ENCODE results near the gene ITPR2.

The ITPR2 gene

DNA sequence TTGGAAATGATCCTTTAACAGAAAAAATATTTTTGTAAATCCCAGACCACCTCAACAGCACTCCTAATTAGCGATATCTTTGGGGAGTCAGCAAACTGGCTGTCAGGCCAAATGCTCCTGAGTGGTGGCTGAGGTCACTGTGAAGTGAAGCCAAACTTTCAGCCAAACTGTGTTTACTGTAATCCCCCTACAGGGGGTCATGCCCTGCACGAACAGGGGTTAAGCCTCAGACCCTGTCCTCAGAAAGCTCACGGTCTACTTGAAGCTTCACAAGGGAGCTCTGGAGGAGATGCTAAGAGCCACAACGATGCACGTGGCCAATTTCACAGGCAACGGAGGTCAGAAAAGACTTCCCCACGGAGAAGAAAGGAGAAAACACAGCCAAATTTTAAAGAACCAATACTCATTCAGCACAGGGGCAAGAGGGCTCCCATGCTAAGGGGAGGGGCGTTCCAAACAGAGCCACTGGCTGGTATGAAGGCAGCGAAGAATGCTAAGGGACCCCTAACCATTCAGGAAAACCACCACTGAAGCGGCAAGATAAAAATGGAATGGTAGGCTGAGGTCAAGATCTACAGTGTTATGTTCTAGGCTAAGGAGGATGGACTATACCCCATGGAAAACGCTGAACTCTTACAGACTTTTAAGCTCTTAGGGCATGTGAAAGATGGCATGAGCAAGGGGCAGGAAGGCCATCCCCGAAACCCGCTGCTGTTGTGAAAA lies 105.4 kb downstream of the ITPR2 start:
- H3K4me3 ChIP-seq (ENCODE audit: low read depth, low read length) = no peak overlapping the region
- TF ChIP-seq, protein P1, sequence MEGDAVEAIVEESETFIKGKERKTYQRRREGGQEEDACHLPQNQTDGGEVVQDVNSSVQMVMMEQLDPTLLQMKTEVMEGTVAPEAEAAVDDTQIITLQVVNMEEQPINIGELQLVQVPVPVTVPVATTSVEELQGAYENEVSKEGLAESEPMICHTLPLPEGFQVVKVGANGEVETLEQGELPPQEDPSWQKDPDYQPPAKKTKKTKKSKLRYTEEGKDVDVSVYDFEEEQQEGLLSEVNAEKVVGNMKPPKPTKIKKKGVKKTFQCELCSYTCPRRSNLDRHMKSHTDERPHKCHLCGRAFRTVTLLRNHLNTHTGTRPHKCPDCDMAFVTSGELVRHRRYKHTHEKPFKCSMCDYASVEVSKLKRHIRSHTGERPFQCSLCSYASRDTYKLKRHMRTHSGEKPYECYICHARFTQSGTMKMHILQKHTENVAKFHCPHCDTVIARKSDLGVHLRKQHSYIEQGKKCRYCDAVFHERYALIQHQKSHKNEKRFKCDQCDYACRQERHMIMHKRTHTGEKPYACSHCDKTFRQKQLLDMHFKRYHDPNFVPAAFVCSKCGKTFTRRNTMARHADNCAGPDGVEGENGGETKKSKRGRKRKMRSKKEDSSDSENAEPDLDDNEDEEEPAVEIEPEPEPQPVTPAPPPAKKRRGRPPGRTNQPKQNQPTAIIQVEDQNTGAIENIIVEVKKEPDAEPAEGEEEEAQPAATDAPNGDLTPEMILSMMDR (IDR thresholded peaks at IDR 0.05; ENCODE audit: borderline replicate concordance, insufficient read depth, low read depth, low read length) = no peak

DNA sequence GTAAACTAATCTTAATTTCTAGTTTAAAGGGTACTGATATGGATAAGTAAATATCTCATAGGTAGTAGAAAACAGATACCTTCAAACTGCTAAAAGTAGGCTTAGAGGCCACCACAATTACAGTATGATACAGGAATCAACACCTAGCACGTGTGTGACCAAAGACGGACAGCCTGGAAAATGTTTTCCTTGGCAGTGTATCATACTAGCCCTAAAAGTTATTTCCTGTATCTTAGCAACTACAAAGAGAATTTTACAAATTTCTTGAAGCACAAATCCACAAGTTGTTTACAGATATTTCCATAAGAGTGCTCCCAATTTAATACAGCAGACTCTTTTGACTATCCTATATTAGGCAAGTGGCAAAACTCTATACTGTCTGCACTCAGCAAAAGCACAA lies 106.0 kb downstream of the ITPR2 start:
- H3K4me3 ChIP-seq (ENCODE audit: low read depth, low read length) = no peak overlapping the region
- TF ChIP-seq, protein P1 (IDR thresholded peaks at IDR 0.05; ENCODE audit: borderline replicate concordance, insufficient read depth, low read depth, low read length) = no peak

GRCh38 chr12:26725276-26725916 lies 107.6 kb downstream of the ITPR2 start:
- TF ChIP-seq, protein P1 (IDR thresholded peaks at IDR 0.05; ENCODE audit: borderline replicate concordance, insufficient read depth, low read depth, low read length) = no peak

DNA sequence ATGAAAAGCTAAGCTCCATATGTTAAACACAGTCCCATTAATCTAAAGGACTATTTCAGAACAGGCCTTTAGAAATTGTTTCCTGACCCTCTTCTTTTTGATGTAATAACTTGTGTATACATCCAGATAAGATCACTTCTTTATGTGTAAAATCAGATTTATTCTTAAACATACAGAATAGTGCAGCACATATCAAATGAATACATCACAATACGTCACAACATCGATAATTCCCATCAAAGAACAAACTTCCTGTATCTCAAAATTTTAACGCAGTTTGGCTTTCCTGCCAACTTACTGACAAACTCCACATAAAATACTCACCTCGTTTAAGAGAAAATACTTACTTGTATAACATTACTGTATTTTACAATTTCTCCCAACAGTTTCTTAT lies 108.7 kb downstream of the ITPR2 start:
- TF ChIP-seq, protein P1 (IDR thresholded peaks at IDR 0.05; ENCODE audit: borderline replicate concordance, insufficient read depth, low read depth, low read length) = no peak
- H3K4me3 ChIP-seq (ENCODE audit: low read depth, low read length) = no peak overlapping the region

More at GRCh38 chr12:26725276-26725916, 107.6 kb downstream of the ITPR2 start:
- no peak overlapping the region for H3K4me3 ChIP-seq (ENCODE audit: low read depth, low read length)

GRCh38 chr12:26723379-26724308 lies 109.3 kb downstream of the ITPR2 start:
- TF ChIP-seq, protein P1 (IDR thresholded peaks at IDR 0.05; ENCODE audit: borderline replicate concordance, insufficient read depth, low read depth, low read length) = no peak
- H3K4me3 ChIP-seq (ENCODE audit: low read depth, low read length) = no peak overlapping the region

GRCh38 chr12:26721800-26722199 lies 111.2 kb downstream of the ITPR2 start:
- TF ChIP-seq, protein P1 (IDR thresholded peaks at IDR 0.05; ENCODE audit: borderline replicate concordance, insufficient read depth, low read depth, low read length) = no peak
- H3K4me3 ChIP-seq (ENCODE audit: low read depth, low read length) = no peak overlapping the region

All from GM12875 (cell line).